AG20443 (cell line): ENCODE results near the gene SSR4.
A peak's percentile ranks its signal among the peaks of the same experiment; 100 is the strongest.
"Not testable (repeated sequence)": the region's sequence is repeated elsewhere in the genome, so short reads cannot be mapped to it uniquely, and the experiment has no call there.

Experiments
- DNase-seq: peaks from one replicate; pipeline ENCODE4 v3.0.0; 2012; ENCODE audit warnings: low spot score, mixed read lengths

SSR4 gene

DNA sequence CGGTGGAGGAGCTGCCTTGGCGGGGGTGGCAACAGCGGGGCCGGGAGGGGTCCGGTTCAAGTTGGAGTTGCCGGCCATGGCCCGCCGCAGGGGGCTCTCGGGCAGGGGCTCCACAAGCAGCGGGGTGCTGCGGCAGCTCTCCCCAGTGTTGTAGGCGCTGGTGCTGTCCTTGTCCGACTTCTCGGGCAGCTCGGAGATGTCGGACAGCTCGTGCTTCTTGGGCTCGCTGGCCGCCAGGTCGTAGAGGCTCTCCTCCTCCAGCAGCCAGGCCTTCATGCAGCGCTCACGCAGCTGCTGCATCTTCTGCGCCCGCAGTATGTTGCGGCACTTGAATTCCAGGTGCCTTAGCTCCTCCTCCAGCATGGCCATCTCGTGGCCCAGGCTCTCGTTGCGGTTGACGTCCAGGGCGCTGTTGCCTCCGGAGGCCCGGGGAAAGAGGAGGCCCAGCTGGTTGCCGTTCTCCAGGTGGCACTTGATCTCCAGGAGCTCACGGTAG lies 9.7 kb downstream of the SSR4 start:
- no peak for DNase-seq

- DNase-seq = no peak
Observed at GRCh38 chrX:153804621-153805020, 10.2 kb downstream of the SSR4 start.

DNA sequence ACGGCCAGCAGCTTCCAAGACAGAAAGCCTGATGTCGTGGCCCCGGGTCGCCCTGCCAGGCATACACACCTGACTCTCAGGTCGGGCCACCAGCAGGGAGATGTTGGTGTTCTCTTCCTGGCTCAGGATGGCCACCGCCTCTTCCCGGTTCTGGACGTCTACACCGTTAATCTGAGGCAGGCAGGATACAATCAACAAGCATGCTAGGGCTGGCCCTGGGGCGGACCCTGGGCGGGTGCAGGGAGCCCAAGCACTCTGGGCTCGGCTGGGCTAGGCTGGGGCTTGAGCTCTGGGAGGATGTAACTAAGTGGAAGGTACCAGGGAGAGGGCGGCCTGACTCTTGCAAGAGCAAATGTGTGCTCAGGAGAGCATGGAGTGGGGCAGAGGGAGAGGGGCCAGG lies 11.0 kb downstream of the SSR4 start:
- no peak for DNase-seq

GRCh38 chrX:153806999-153807575 lies 12.6 kb downstream of the SSR4 start:
- DNase-seq = no peak

GRCh38 chrX:153807976-153808375 lies 13.5 kb downstream of the SSR4 start:
- DNase-seq = no peak

GRCh38 chrX:153812220-153812619 lies 17.8 kb downstream of the SSR4 start:
- no peak for DNase-seq

- no peak for DNase-seq
Observed at GRCh38 chrX:153813161-153813560, 18.7 kb downstream of the SSR4 start.

DNA sequence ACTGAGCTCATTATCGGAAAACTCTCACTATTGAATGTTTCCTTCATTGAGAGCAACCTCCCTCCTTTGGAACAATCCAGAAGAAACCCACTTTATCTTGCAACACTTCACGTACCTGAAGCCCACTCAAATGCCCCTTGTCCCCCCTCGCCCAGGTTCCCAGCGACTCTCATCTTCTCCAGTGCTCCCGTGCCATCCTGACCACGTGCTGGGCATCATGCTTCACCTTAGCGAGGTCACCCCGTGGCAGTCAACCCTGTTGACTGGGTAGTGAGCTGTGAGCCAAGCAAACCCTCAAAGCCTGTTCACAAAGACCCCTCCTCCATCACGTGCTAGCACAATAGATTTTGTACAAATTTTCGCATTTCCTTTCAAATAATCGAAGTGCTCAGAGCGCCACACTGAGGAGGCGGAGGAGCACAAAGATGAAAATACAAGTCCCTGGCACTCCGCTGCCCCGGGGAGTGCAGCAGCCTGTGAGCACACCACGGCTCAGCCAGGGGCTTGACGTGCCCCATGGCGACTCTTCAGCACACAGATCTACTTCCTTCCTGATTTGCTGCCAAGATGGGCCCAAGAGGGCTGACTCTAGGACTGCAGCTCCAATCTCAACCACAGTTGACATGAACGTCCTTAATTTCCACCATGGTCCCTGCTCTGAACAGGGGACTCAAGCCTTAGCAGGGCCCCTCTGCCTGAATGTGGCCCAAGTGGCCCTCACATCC lies 20.3 kb downstream of the SSR4 start:
- no peak for DNase-seq

GRCh38 chrX:153816831-153817690 lies 22.6 kb downstream of the SSR4 start:
- no peak for DNase-seq

DNA sequence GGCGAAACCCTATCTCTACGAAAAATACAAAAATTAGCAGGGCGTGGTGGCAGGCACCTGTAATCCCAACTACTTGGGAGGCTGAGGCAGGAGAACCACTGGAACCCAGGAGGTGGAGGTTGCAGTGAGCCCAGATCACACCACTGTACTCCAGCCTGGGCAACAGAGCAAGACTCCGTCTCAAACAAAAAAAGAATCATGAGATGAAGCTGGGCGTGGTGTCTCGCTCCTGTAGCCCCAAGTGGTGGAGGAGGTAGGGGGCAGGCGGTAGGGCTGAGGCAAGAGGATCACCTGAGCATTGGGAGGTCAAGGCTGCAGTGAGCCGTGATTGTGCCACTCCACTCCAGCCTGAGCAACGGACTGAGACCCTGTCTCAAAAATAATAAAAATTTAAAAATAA lies 23.6 kb downstream of the SSR4 start:
- not testable (repeated sequence) for DNase-seq

DNA sequence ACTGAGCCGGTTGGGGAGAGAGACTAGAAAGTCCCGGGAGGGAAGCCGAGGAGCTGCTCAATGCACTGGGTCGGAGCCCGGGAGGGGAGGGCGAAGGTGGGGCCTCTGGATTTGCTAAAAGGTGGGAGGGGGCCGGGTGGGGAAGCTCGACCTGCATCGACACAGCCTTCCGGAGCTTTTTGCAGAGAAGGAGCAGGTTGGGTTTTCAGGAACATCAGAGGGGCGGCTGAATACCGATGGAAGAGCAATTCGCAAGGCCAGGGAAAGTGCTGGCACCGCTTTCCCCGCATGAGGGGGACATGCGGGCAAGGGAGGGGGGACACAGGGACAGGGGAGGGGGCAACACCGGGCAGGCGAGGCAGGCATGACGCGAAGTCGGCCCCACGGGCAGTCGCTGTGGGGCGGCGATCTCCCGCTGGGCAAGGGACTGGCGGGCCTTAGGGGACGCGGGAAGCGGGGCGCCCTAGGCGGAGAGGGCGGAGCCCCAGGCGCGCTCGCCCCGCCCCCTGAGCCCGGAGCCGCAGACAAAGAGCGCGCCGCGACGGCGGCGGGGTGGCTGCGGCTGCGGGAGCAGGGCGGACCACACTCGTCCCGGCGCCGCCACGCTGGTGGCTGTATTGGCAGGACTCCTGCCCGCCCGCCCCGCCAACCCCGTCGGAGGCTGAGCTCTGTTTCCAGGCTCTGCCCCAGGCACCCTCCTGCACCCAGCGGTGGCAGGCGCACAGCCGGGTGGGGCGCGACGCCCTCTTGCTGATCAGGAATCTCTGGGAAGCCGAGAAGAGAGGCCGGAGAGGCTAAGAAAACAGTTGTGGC lies 24.3 kb downstream of the SSR4 start:
- DNase-seq = peak; percentile 69

GRCh38 chrX:153819384-153820040 lies 25.0 kb downstream of the SSR4 start:
- DNase-seq = no peak

GRCh38 chrX:153820601-153821000 lies 26.1 kb downstream of the SSR4 start:
- DNase-seq = no peak

- DNase-seq = no peak
Observed at GRCh38 chrX:153821066-153821465, 26.6 kb downstream of the SSR4 start.

GRCh38 chrX:153824348-153824747 lies 29.9 kb downstream of the SSR4 start:
- peak; percentile 1 for DNase-seq

DNA sequence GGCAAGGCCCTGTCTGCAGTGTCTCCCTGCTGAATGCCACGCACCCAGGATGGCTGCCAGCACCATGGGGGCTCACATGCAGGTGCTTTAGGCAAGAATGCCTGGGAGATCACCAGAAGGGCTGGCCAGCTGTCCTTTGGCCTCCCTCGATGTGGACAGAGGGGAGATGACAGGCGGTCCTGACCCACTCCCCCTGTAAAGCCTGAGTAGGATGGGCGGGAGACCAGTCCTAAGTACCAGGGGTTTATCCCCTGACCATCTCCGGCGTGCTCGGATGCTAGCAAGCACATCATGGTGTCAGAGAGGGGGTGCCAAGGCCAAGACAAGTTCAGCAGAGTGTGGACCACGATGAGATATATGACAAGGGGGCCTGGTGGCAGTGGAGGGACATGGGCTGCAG lies 30.6 kb downstream of the SSR4 start:
- DNase-seq = no peak

GRCh38 chrX:153827016-153827415 lies 32.5 kb downstream of the SSR4 start:
- DNase-seq = no peak

GRCh38 chrX:153827903-153828302 lies 33.4 kb downstream of the SSR4 start:
- peak; percentile 6 for DNase-seq

GRCh38 chrX:153828308-153828707 lies 33.8 kb downstream of the SSR4 start:
- no peak for DNase-seq

DNA sequence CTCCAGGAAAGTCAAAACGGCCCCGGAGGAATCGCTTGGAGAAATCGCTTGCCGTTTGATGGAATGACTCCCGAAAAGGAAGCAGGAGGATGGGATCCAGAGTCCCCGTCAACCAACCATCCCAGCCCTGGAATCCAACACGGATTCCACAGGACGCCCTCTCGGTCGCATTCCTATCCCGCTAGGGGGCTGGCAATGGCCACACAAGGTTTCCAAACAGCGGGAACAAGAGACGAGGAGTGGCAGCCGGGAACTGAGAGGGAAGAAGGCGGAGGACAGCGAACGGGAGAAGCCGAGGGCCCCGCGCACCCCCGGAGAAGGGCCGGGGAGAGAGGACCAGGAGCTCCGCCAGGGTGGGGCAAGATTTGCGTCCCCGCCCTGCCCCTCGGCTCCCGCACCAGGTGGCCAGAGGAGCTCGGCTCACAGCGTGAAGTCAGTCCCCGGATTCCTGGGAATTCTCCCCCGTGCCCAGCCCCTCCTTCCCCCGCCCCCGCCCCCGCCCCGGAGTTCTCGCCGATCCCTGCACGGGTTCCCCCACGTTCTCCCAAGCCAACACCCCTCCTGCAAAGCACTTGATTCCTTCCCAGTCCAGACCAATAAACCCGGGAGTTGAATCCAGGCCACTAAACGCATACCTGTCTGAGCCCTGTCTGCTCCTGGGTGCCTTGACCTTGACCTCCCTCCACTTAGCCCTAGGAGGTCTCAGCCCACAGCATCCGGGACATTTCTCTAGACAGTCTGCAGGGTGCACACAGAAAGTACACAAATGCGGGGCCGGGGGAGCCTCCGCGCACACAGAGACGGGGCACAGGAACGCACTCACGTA lies 34.5 kb downstream of the SSR4 start:
- DNase-seq = peak; percentile 29

GRCh38 chrX:153829549-153829798 lies 35.0 kb downstream of the SSR4 start:
- no peak for DNase-seq
